Fibroblast of the aortic adventitia (primary cell): ENCODE data around the gene DENND5A. TPM values are rescaled to one million over a fixed set of nuclear protein-coding genes. Genes with fewer than 3 reads are reported as not detected.
"Not testable (repeated sequence)": the region's sequence is repeated elsewhere in the genome, so short reads cannot be mapped to it uniquely, and the experiment has no call there.

Experiments
- DNase-seq: peaks from one replicate; pipeline ENCODE4 v3.0.0-alpha.2; 2010; ENCODE audit warnings: low read depth
- H3K4me3 ChIP-seq: 2 replicates; pipeline ENCODE4 v1.5.1; 2011; ENCODE audit warnings: low read depth, mild to moderate bottlenecking, control low read depth, low read length, moderate library complexity
- total RNA-seq: library from RNA; depleted of rRNA; stranded (reverse); fragments of >200 nt; gene quantifications from 2 replicates; pipeline ENCODE4 v1.2.3, GENCODE V29; 2012; ENCODE audit warnings: low replicate concordance
- TF ChIP-seq, protein P1 (sequence below): IDR thresholded peaks from 2 replicates; pipeline ENCODE4 v1.5.1; 2011; ENCODE audit warnings: mild to moderate bottlenecking, low read length, control low read depth, inconsistent platforms; ENCODE audit not compliant: insufficient read depth

Gene DENND5A
- total RNA-seq, 1 donor = 105 TPM

DNA sequence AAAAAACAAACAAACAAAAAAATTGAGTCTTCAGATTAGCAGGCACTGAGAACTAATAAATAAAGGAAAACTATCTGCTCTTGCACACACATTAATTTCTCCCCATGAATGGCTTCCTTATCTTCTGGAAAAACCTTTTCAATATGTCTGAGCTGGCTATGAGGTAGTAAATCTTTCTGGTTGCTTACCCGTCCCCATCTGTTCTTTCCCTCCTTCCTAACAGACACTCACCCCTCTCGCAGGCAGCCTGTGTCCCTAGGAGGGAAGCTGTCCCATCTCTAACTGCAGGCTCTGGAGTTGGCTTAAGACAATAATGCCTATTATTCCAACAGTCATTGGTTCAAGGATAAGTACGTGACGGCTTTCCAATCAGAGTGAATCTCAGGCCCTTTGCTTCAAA is 165.5 kb downstream of the DENND5A start:
- TF ChIP-seq, protein P1, sequence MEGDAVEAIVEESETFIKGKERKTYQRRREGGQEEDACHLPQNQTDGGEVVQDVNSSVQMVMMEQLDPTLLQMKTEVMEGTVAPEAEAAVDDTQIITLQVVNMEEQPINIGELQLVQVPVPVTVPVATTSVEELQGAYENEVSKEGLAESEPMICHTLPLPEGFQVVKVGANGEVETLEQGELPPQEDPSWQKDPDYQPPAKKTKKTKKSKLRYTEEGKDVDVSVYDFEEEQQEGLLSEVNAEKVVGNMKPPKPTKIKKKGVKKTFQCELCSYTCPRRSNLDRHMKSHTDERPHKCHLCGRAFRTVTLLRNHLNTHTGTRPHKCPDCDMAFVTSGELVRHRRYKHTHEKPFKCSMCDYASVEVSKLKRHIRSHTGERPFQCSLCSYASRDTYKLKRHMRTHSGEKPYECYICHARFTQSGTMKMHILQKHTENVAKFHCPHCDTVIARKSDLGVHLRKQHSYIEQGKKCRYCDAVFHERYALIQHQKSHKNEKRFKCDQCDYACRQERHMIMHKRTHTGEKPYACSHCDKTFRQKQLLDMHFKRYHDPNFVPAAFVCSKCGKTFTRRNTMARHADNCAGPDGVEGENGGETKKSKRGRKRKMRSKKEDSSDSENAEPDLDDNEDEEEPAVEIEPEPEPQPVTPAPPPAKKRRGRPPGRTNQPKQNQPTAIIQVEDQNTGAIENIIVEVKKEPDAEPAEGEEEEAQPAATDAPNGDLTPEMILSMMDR = no peak
- DNase-seq = no peak
- no peak overlapping the region for H3K4me3 ChIP-seq

DNA sequence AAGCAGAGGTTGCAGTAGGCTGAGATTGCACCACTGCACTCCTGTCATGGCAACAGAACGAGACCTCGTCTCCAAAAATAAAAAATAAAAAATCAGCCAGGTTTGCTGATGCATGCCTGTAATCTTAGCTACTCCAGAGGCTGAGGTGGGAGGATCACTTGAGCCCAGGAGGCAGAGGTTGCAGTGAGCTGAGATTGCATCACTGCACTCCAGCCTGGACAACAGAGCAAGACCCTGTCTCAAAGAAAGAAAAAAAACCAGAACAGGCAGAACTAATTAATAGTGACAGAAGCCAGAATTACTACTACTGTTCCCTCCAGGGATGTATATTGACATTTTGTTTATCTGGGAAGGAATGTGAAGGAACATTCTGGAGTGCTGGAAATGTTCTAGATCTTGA is 166.7 kb downstream of the DENND5A start:
- H3K4me3 ChIP-seq, DNase-seq: not testable (repeated sequence)

DNA sequence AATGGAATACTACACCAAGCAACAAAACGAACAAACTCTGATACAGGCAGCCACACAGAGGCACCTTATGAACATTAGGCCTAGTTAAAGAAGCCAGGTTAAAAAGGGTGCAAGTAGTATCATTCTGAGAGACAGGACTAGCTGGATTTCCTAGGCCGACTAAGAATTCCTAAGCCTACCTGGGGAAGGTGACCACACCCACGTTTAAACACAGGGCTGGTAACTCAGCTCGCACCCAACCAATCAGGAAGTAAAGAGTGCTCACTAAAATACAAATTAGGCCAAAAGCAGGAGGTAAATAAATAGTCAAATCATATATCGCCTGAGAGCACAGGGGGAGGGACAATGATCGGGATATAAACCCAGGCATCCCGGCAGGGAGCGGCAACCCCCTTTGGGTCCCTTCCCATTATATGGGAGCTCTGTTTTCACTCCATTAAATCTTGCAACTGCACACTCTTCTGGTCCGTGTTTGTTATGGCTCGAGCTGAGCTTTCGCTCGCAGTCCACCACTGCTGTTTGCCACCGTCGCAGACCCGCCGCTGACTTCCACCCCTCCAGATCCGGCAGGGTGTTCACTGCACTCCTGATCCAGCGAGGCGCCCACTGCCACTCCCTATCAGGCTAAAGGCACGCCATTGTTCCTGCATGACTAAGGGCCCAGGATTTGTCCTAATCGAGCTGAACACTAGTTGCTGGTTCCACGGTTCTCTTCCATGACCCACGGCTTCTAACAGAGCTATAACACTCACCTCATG is 167.8 kb downstream of the DENND5A start:
- not testable (repeated sequence) for DNase-seq, H3K4me3 ChIP-seq

DNA sequence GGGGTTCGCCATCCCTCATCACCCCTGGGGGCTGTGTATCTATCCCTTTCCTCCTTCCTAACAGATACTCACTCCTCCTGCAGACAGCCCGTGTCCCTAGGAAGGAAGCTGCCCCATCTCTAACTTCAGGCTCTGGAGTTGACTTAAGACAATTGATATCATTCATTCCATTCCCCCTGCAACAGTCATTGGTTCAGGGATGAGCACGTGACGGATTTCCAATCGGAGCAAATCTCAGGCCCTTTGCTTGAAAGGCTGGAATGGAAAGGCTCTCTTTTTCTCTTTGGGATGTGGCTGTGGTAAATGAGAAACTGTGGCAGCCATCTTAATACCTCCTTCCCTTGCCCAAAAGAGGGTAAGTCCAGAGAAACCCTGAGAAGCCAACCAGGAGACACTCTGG is 168.7 kb downstream of the DENND5A start:
- no peak for DNase-seq
- no peak overlapping the region for H3K4me3 ChIP-seq
- TF ChIP-seq, protein P1 = no peak

DNA sequence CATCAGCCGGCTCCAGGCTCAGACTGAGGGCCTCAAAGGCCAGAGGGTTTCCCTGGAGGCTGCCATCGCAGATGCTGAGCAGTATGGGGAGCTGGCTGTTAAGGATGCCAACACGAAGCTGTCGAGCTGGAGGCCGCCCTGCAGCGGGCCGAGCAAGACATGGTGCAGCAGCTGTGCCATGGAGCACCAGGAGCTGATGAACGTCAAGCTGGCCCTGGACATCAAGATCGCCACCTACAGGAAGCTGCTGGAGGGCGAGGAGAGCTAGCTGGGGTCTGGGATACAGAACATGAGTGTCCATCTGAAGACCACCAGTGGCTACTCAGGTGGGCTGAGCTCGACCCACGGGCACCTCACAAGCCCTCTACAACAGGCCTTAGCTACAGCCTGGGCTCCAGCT is 169.7 kb downstream of the DENND5A start:
- TF ChIP-seq, protein P1 = no peak
- DNase-seq = no peak
- no peak overlapping the region for H3K4me3 ChIP-seq

DNA sequence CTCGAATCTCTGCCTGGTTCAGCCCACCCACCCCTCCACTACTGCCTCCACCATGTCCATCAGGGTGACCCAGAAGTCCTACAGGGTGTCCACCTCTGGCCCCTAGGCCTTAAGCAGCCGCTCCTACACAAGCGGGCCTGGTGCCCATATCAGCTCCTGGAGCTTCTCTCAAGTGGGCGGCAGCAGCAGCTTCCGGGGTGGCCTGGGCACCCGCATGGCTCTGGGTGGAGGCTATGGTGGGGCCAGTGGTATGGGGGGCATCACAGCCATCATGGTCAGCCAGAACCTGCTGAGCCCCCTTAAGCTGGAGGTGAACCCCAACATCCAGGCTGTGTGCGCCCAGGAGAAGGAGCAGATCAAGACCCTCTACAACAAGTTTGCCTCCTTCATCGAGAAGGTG is 170.7 kb downstream of the DENND5A start:
- H3K4me3 ChIP-seq = no peak overlapping the region
- DNase-seq = no peak
- TF ChIP-seq, protein P1 = no peak

DNA sequence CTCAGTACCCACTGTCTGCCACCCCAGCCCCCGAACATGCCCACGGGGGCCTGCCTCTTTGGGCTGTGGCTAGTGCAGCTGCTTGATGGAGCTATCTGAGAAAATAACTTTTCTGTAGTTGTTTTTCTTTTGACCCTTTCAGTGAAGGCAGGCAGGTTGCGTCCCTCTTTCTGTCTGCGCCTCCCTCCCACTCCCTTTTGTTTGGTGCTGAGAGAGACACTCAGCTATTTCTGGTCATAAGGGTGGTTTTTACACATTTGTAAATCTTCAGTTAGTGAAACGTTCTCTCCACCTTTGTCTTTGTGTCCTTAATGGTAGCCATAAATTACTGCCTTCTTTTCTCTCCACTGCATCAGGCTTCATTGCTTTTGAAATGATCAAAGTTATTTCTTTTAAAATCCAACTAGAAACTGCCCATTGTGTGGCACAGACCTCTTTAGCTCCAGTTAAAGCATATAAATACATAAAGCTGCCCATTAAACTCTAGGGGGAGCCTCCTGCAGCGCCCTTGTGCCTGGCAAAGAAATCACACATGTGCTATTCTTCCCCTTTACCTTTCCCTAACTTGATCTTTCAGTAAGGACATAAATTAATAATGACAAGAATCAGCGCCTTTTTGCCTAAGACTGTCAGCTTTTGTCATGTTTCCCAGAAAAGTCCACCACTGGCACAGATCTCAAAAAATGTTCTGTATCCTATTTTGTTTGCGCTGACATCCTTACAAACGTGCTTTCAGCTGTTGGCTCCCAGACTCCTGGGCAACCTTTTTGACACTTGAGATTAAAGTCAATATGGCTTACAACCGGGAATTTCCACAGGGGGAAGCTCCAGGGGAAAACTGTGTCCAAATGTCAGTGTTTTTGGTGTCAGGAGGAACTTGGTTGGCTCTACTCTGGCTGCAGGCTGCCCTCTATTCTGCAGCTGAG is 172.0 kb downstream of the DENND5A start:
- peak; percentile 6 for DNase-seq
- TF ChIP-seq, protein P1 = peak; percentile 24

More for the DNA sequence above, 172.0 kb downstream of the DENND5A start:
- no peak overlapping the region for H3K4me3 ChIP-seq
